GM10847 (cell line): ENCODE measurements around the gene TMEM179.

Source experiments
- POLR2A ChIP-seq: IDR thresholded peaks from 2 replicates; pipeline ENCODE4 v1.6.1; 2011; ENCODE audit not compliant: insufficient read length; ENCODE audit errors: extremely low read depth

Gene TMEM179

DNA sequence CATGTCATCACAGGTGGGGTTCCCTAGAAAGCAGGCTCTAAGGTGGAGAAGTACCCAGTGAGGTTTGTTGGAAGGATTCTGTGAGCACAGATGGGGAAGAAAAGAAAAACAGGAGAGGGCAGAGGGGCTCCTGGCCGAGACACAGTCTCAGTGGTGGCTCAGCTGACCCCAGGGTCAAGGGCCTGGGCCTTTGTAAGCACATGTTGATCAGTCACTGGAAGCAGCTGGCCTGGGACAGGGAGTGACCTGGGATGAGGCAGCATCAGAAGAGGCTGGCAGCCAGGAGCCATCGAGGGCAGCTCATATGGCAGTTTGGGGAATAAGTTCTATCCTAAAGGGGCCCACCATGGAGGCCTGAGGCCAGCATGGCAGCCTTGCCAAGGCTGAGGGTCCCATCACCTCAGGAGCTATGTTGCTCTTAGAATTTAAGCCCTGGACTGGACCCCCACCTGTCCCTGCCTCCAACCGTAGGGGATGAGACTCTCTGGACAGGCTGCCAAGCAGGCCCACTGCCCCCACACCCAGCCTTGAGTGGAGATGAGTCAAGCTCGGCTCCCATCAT lies 6.3 kb upstream of the TMEM179 start:
- no peak for TF ChIP-seq POLR2A

DNA sequence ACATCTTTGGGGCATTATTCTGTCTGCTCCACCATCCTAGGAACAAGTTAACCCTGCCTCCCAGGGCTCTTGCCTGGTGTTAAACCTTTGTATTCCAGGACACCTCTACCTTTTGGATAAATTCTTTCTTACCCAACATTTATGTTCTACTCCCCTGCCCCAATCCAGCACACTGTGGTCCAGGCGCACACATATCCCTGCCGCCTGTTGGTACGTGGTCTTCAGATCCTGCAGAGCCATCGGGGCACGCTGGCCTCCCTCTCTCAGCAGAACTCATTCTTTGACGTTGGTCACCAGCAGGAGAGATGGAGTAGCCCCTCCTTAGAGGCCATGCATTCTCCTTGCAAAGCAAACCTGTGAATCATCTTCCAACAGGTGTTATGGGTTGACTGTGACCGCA lies 5.1 kb upstream of the TMEM179 start:
- no peak for TF ChIP-seq POLR2A

DNA sequence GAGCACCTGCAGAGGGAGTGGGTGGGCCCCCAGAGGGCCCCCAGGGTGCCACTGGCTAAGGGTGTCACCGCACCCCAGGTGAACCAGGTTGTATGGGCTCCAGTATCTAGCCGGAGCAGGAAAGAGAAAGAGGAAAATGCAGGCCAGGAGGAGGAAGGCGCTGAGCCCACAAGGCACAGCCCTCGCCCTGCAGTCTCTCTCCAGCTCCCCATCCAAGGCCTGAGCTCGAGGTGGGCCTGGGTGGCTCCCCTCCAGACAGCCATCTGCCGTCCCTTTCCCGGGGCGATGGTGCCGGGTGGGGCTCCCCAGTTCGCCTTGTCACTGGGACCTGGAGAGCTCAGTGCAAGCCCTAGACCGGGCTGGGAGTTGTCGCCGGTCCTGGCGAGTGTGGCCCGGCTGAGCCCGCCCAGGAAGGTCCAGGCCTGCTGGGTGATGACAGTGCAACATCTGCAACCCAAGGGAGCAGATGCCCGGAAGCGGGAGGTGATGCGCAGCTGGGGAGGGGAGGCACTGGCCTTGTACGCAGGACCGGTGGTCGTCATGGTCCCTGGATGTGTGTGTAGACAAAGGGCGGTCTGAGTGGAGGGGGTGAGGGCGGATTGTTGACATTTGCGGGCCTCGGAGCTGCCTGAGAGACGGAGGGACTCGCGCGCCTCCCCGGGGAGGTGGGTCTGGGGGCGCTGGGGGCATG lies 716 bp downstream of the TMEM179 start:
- no peak for TF ChIP-seq POLR2A

DNA sequence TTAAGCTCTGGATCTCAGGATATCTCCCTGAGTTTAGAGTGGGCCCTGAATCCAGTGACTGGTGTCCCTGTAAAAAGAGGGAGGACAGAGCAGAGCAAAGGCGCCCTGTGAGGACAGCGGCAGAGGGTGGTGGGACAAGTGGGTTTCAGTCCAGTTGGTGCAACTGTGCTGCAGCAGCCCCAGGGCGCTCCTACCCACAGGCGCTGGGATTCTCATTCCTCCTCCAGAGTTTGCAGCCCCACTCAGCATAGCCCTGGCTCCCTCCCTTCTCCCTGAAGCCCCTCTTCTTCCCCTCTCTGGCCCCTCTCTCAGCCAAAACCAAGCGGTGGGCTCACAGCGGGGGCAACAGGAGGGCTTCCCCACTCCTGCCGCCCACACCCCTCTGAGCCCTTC lies 1.6 kb downstream of the TMEM179 start:
- no peak for TF ChIP-seq POLR2A

DNA sequence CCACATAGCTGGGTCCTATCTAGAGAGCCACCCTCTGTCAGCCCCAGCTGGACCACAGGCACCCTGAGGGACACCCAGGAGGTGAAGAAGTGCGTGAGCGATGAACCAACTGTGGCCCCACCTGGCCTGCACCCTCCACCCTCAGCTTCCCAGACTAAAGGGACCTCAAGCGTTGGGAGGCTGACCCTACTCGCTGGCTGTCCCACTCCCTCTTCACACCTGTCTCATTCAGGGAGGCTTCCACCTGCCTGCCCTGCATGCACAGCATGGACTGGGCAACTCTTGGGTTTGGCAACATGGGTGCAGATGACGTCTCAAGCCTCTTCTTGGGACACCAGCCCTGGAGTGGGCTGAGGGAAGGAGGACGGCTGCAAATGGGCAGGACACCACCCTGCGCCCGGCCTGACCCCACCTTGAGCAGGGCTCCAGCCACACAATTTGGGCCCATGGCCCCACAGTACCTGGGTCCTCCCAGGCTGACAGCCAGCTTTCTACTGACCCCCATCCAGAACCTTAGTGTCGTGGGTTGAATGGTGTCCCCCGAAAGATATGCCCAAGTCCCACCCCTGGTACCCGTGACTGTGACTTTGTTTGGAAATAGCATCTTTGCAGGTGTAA lies 2.1 kb downstream of the TMEM179 start:
- no peak for TF ChIP-seq POLR2A

DNA sequence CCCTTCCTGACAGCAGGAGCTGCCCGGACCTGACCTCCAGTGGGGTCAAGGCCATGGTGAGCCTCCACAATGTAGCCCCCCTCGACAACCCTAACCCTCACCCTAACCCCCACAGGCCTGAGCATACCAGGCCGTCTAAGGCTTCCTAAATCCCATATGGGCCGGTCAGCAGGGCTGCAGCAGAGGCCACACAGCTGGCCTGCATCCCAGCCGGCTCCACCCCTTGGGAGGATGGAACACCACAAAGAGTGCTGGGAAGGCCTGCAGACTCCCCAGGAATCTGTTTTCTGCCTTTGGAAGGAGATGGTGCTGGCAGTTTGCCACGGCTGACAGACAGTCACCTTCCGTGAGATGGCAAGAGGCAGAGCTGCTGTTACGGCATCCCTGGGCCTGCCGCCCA lies 2.8 kb downstream of the TMEM179 start:
- TF ChIP-seq POLR2A, result no peak

DNA sequence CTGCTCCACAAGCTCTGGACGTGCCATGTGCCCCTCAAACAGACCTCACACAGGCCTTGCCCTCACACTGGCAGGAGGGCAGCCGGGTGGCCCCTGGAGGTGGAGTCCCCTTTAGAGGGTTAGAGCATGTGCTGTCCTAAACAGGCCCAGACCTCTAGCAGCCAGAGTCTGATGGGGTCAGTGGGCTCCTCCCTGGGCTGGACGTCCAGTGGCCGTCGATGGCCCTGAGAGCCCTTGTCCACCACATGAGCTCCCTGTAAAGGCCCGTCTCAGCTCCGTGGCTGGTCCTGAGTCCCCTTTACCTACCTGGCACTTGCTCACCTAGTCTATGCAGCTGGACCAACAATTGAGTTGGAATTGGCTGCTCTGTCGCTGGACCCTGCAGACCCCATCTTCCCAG lies 3.8 kb downstream of the TMEM179 start:
- no peak for TF ChIP-seq POLR2A

DNA sequence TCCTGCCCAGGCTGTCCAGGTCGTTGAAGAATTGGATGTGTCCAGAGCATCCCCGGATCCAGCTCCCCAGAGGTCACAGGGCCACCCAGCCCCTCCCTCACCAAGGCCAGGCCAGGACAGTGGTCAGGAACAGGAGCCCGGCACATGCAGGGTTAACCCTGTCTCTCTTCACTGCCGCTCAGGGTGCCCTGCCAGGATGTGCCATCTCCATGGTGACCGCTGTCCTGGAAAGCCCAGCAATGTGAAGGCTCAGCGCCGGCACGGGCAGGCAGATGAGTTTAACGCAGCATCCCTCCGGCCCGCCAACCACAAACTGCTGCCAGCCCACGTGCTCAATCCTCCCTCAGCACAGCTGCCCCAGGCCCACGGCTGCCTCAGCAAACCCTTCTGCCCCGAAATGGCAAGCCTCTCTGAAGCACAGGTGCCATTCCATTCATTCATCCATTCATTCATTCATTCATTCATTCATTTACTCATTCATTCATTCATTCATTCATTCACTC lies 4.4 kb downstream of the TMEM179 start:
- no peak for TF ChIP-seq POLR2A

DNA sequence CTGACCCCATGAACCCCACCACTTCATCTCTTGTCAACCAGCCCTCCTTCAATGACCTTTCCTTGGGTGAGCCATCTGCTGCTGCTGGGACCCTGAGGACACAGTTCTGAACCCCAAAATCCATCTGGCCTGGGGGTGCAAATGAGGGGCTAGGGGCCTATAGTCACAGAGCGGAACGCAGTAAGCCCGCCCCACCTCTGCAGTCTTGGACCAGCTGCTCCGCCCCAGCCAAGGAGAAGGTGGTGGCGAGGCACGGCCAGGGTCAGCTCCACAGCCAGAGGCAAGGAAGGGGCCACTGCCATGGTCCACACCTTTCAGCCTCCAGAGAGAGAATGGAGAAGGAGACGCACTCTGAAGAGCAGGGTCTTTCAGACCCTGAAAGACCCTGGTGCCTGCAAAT lies 5.1 kb downstream of the TMEM179 start:
- TF ChIP-seq POLR2A, result no peak

DNA sequence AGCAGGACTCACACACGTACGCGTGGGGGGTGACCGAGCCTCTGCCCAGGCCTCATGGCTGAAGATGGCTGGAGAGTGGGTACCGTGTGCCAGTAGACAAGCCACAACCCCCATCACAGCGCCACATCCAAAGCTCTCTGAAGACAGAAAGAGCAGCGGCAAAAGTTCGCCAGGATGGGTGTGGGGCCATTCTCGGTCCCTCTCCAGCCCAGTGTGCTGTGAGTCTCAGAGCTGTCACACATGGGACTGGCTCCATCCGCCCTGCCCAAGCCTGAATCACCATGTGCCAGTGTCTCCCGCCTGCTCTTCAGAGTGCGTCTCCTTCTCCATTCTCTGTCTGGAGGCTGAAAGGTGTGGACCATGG lies 5.7 kb downstream of the TMEM179 start:
- TF ChIP-seq POLR2A, result no peak

DNA sequence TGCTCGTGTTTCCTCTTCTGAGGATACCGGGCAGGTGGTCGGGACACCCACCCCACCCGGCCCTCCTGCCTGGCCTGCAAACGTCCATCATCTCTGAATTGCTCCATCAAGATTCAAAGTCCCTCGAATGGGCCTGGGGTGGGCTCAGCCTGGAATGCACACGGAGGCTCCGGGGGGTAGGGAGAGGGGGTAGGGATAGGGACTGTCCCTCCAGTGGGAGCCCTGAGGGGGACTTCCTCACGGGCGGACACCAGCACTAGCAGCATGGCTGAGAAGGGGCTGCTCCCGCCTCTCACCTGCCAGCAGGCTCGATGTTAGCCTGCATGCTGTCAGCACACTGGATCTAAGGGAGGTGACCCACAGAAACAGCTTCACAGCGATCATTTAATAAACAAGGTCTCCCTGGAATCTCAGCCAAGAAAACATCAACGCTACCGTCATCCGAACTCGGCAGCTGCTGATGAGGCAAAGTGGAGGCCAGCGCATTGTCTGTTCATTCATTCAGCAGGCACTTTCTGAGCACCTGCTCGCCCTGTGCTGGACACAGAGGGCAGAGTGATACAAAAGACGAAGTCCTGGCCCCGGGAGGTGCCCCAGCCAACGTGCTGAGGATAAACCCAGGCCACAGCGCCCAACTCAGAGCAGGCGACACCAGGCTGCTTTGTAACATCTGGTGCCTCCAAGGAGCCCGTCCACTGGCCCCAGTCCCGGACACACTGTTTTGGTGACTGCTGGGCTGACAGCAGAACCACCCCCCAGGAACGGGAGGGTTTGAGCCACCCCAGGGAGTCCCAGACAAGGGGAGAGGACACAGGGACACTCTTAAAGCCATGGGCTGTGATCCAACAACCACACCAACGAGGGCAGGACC lies 6.3 kb downstream of the TMEM179 start:
- no peak for TF ChIP-seq POLR2A

DNA sequence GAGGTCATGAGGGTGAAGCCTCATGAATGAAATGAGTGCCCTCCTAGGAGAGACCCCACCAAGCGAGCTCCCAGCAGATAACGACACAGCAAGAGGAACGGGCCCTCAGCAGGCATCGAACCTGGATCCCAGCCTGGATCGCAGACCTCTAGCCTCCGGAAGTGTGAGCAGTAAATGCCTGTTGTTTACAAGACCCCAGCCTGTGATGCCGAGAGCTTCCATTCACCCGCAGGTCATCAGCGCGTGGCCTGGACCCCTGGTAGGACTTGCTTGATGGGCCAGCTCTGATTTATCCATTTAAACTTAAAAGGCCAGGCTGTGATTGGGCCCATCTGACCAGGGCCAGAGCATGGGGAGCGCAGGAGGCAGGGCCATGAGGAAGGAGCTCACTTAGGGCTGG lies 7.0 kb downstream of the TMEM179 start:
- TF ChIP-seq POLR2A, result no peak

DNA sequence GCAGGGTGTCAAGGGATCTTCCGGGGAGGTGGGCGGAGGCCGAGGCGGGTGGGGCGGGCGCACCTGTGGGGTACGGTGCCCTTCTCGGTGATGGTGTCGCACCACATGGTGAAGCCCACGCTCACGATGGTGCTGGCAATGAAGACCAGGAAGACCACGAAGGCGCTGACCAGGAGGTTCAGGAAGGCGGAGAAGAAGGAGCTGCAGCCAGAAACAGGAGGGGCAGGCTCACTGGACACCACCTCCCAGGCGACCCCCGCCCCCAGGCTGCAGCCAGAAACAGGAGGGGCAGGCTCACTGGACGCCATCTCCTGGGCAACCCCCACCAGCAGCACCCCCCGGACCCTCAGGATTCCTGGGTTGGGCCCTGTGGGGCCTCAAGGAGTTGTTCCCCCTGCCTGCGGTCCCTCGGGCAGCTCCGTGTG lies 7.6 kb downstream of the TMEM179 start:
- no peak for TF ChIP-seq POLR2A

DNA sequence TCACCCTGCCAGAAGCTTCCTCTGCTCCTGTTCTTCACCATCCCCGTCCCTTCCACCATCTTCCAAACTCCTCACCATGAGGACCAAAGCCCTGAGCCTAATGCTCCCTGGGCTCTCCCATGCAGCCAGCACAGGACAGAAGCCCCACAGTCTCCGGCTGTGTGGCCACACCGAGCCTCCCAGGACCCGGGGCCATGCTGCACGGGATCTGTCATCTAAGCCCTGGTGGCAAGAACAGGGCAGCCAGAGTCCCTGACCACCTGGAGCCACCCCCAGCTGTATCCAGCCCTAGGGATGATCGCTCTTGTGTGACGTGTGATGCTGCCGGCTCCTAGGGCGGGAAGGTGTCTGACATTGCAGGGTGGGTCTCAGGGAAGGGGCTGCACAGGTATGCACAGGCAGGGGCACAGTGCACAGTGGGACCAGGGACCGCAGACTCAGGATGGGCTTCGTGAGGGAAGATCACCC lies 8.1 kb downstream of the TMEM179 start:
- no peak for TF ChIP-seq POLR2A

DNA sequence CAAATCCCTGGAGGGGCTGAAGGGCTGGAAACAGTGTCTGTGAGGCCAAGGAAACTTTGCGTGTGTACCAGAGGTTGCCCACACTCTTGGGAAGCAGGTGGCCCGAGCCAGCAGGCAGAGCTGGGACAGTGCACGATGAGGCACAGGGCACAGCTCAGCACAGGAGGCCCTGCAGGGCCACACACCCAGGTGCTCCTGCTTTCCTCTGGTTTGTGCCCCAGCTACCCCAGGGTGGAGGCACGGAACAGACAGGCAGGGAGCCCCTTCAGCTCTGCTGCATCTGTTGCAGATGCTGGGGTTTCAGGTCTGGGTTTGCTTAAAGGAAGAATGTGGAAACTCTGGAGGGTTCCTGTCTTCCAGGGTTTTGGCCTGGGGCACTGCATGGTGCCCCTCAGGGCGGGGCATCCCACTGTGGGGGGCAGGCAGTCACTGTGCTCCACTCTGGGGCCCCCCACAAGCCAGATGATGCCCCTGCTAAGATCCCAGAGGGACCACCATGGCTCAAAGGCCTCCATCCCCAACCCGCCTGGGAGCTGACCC lies 8.6 kb downstream of the TMEM179 start:
- TF ChIP-seq POLR2A, result no peak

DNA sequence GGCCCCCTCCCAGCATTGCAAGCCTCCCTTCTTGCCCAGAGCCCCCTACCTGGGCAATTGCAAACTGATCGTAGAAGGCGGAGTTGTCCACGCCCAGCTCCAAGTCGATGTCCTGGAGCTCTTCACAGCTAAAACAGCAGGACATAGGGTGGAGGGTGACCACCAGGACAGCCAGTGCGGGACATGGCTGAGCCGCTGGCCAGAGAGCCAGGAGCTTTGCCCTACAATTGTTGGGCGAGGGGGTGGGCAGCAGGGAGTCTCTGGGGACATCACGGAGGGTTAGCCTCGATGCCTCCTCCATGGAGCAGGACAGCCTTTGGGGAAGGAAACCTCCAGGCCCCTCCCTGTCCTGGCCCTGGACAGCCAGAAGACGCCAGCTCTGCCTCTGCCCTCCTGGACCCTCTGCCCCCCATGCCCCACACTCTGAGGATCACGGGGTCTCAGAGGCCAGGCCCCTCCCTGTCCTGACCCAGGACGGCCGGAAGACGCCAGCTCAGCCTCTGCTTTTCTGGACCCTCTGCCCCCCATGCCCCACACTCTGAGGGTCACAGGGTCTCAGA lies 9.4 kb downstream of the TMEM179 start:
- no peak for TF ChIP-seq POLR2A
